HG03354 (cell line): ENCODE data around the gene MLLT10.
"Not testable (repeated sequence)": the region's sequence is repeated elsewhere in the genome, so short reads cannot be mapped to it uniquely, and the experiment has no call there.

Source experiments
- ATAC-seq: cut with Tn5 transposase; IDR thresholded peaks from one replicate; pipeline ENCODE4 v1.9.1; 2021; ENCODE audit warnings: mild to moderate bottlenecking; ENCODE audit not compliant: unreplicated experiment, poor library complexity, severe bottlenecking

MLLT10 gene

GRCh38 chr10:21558984-21559383, 25.0 kb downstream of the MLLT10 start:
- not testable (repeated sequence) for ATAC-seq

- no peak for ATAC-seq
These were observed 36.9 kb downstream of the MLLT10 start for GRCh38 chr10:21570761-21571521.

DNA sequence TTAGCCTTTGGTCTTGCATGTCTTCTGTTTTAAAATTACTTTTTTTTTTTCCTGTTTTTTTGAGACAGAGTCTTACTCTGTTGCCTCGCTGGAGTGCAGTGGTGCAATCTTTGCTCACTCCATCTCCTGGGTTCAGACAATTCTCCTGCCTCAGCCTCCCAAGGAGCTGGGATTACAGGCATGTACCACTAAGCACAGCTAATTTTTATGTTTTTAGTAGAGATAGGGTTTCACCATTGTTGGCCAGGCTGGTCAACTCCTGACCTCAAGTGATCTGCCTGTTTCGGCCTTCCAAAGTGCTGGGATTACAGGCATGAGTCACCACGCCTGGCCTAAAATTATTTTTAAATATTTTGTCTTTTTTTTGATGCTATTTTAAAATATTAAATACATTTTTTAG, 38.5 kb downstream of the MLLT10 start:
- no peak for ATAC-seq

- ATAC-seq = not testable (repeated sequence)
These were observed 40.5 kb downstream of the MLLT10 start for GRCh38 chr10:21574514-21574913.

DNA sequence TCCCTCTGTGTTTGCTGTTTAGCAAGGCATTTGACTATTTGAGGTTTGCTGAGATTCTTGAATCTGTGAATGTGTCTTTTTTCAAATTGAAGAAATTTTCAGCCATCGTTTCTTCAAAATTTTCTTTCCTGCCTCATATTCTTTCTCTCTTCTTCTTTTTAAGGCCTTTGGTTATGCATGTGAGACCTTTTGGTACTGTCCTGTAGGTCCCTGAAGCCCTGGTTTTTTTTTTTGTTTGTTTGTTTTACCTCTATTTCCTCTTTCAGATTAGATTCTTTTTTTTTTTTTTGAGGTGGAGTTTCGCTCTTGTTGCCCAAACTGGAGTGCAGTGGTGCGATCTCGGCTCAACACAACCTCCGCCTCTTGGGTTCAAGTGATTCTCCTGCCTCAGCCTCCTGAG, 45.3 kb downstream of the MLLT10 start:
- ATAC-seq = no peak

DNA sequence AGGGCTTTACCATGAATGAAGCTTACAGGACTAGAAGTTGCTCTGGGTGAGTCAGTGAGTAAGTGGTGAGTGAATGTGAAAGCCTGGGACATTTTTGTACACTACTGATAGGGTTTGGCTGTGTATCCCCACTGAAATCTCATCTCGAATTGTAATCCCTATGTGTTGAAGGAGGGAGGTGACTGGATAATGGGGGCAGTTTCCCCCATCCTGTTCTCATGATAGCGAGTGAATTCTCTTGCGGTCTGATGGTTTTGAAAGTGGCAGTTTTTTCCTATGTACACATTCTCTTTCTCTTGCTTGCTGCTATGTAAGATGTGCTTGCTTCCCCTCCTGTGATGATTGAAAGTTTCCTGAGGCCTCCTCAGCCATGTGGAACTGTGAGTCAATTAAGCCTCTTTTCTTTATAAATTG, 47.4 kb downstream of the MLLT10 start:
- peak; percentile 76 for ATAC-seq

DNA sequence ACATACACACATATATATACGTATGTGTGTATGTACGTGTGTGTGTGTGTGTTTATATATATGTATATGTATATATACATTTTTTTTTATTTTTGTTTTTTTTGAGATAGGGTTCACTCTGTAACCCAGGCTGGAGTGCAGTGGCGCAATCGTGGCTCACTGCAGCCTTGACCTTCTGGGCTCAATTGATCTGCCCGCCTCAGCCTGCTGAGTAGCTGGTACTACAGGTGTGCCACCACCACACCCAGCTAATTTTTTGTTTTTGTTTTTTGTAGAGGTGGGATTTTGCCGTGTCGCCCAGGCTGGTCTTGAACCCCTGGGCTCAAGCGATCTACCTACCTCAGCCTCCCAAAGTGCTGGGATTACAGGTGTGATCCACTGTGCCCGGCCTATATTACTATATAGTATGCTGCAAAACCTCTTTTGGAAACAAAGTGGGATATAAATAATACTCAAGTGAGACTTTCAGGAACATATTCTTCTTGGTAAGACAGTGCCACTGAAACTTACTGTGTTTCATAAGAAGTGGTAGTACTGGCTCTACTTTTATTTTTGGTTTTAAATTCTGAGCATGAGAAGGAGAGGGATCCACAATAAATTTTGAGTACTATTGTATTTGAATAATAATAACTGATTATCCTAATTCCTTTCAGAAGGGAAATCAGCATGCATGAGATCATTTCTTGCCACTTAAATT, 51.0 kb downstream of the MLLT10 start:
- no peak for ATAC-seq

- ATAC-seq = no peak
These were observed 53.4 kb downstream of the MLLT10 start for GRCh38 chr10:21587391-21587790.

DNA sequence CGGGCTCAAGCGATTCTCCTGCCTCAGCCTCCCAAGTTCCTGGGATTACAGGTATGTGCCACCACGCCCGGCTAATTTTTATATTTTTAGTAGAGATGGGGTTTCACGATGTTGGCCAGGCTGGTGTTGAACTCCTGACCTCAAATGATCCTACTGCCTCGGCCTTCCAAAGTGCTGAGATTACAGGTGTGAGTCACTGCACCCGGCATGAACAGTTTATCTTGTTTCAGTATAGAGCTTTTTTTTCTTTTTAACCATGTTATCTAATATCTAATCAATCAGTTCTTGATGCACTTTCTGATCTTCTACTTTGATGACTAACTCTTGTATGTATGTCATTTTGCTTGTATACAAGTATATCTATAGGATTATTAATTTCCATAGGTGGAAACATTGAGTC, 54.1 kb downstream of the MLLT10 start:
- ATAC-seq = not testable (repeated sequence)

DNA sequence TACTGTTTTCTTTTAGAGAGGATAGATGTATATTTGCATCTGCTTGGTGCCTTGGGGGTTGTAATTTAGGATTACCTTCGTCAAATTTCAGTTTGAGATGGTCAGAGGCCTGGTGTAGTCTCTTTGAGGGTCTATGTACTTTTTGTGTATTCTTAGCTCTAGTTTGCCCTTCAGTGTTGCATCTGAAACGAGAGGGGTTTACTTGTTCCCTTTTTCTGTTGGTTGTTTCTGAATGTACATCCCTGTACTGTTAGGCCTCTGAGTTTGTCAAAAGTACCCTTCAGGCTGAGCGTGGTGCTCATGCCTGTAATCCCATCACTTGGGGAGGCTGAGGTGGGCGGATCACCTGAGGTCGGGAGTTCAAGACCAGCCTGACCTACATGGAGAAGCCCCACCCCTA, 60.0 kb downstream of the MLLT10 start:
- ATAC-seq = no peak

DNA sequence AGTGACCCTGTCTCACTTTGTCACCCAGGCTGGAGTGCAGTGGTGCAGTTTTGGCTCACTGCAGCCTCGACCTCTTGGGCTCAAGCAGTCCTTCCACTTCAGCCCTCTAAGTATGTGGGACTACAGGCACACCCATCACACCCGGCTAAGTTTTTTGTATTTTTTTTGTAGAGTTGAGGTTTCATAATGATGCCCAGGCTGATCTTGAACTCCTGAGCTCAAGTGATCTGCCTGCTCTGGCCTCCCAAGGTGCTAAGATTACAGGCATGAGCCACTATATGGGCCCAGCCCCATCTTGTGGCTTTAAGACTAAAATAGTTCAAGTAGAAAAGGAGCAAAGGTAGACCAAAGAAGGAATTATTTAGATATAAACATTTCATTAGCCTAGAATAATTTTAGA, 65.5 kb downstream of the MLLT10 start:
- no peak for ATAC-seq

DNA sequence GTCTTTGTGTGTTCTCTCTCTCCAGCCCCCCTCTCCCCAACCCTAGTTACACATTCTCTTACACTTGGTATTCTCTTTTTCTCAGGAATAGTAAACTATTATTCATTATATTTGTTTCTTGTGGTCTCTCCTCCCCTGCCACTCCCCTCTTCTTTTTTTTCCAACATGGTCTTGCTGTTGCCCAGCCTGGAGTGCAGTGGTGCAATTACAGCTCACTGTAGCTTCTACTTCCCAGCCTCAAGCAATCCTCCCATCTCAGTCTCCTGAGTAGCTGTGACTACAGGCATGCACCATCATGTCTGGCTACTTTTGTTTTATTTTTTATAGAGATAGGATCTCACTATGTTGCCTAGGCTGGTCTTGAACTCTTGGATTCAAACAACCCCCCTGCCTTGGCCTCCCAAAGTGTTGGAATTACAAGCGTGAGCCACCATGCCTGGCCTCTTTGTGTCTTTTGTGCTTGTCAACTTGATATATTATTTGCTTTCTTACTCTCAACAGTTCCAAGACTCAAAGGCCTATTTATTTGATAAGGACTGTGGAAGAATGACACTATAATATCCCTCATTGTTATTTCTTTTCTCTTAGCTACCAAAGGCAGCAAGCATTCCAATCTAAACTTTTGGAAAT, 66.9 kb downstream of the MLLT10 start:
- no peak for ATAC-seq

DNA sequence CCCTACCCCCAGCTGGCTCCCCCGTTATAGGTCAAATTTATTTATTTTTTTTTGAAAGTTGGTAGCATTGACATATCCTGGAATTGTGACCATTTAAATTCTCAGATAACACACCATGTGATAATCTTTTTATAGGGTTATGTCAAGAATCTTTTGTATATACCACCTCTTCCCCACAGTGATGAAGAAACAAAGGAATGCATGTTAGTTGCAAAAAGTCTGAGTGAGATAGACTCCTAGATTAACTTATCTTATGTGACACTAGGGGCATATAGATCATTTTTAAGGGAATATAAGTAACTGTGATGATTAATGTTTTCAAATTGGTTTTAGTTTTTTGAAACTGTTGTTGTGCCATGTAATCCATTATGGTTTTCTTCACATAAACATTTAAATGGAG, 68.3 kb downstream of the MLLT10 start:
- no peak for ATAC-seq

DNA sequence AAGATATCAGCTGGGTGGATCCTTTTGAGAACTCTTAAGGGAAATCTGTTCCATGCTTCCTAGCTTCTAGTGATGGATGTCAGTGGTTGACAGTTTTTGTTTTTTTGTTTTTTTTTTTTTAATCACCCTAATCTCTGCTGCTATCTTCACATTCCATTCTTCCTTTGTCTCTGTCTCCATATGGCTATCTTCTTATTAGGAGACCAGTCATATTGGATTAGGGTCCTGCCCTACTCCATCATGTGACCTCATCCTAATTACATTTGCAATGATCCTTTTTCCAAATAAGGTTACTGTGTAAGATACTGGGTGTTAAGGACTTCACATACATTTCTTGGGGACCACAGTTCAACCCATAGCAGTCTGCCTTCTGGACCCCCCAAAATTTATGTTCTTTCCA, 69.7 kb downstream of the MLLT10 start:
- ATAC-seq = no peak

- no peak for ATAC-seq
These were observed 70.6 kb downstream of the MLLT10 start for GRCh38 chr10:21604651-21605050.

DNA sequence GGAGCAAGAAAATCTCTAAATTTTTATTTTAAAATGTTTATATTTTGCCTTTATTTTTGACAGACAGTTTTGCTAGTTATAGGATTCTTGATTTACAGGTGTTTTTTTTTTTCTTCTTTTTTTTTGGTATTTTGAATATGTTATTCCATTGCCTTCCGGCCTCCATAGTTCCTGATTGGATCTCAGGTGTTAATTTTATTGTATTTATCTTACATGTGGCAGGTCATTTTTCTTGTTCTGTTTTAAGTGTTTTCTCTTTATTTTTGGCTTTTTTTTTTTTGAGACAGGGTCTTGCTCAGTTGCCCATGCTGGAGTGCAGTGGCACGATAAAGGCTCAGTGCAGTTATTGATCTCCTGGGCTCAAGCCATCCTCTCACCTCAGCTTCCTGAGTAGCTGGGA, 73.9 kb downstream of the MLLT10 start:
- no peak for ATAC-seq

- no peak for ATAC-seq
These were observed 80.0 kb downstream of the MLLT10 start for GRCh38 chr10:21614000-21614399.

- ATAC-seq = no peak
These were observed 83.2 kb downstream of the MLLT10 start for GRCh38 chr10:21617267-21617666.

GRCh38 chr10:21623291-21623690, 89.3 kb downstream of the MLLT10 start:
- no peak for ATAC-seq

GRCh38 chr10:21624421-21624820, 90.4 kb downstream of the MLLT10 start:
- ATAC-seq = not testable (repeated sequence)

DNA sequence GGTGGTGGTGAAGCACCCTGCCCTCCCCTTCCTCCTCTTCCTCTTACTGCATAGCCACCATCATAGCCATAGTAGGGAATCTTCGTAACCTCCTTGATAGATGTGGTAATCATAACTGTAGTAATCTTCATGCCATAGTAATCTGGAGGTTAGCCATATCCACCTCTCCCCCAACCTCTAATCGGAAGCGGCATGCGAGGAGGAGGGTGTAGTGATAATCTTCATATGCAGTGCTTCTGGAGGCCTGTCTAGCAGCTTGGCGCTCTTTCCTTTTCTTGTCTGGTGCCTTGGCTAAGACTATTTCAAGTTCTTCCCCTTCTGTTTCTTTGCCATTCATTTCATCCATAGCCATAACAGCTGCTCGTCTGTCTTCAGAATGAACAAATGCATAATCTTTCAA, 90.9 kb downstream of the MLLT10 start:
- no peak for ATAC-seq
